Measurements from ENCODE around the gene MRPL54. TPM values are rescaled to one million over a fixed set of nuclear protein-coding genes. Genes with fewer than 3 reads are reported as not detected.
"Not testable (repeated sequence)": the region's sequence is repeated elsewhere in the genome, so short reads cannot be mapped to it uniquely, and the experiment has no call there.

MRPL54 gene
- total RNA-seq, 1 donor from 2014 or later: 59.4 TPM

GRCh38 chr19:3813473-3814392 is 51.3 kb downstream of the MRPL54 start:
- ATAC-seq: no peak
- peaks cover 3% of the 10 kb centered on the region for H3K27me3 ChIP-seq (ENCODE audit: low read depth)
- no peaks in the 10 kb centered on the region for H3K36me3 ChIP-seq
- no peak for DNase-seq
- no peaks in the 10 kb centered on the region for H3K9me3 ChIP-seq
- H3K4me3 ChIP-seq: no peak overlapping the region
- peak overlapping the region; percentile 79 for H3K27ac ChIP-seq
- no peak for TF ChIP-seq CTCF (IDR thresholded peaks at IDR 0.05)
- H3K4me1 ChIP-seq: peaks cover 44% of the 10 kb centered on the region
- intact Hi-C loops (cut with DNase I): no loop called here

GRCh38 chr19:3814648-3815047 is 52.2 kb downstream of the MRPL54 start:
- Histone ChIP-seq H3K27me3 (ENCODE audit: low read depth) (peaks cover 3% of the 10 kb centered on the region), H3K9me3 (no peaks in the 10 kb centered on the region), H3K36me3 (no peaks in the 10 kb centered on the region), H3K4me3 (no peak overlapping the region), H3K4me1 (peaks cover 49% of the 10 kb centered on the region), H3K27ac (peak overlapping the region; percentile 31)
- ATAC-seq (no peak), DNase-seq (no peak)
- TF ChIP-seq CTCF (IDR thresholded peaks at IDR 0.05): no peak
- intact Hi-C loops (cut with DNase I): no loop called here

GRCh38 chr19:3816148-3816547 is 53.7 kb downstream of the MRPL54 start:
- H3K9me3 ChIP-seq; H3K4me3 ChIP-seq; intact Hi-C loops (cut with DNase I); H3K27ac ChIP-seq; H3K27me3 ChIP-seq (ENCODE audit: low read depth); H3K36me3 ChIP-seq; ATAC-seq; DNase-seq: not testable (repeated sequence)
- H3K4me1 ChIP-seq: peaks cover 47% of the 10 kb centered on the region

GRCh38 chr19:3816566-3817218 is 54.2 kb downstream of the MRPL54 start:
- H3K27ac ChIP-seq: no peak overlapping the region
- no peaks in the 10 kb centered on the region for H3K27me3 ChIP-seq (ENCODE audit: low read depth)
- H3K4me1 ChIP-seq: peaks cover 42% of the 10 kb centered on the region
- DNase-seq (no peak), ATAC-seq (no peak)
- H3K36me3 ChIP-seq: no peaks in the 10 kb centered on the region
- no peaks in the 10 kb centered on the region for H3K9me3 ChIP-seq
- intact Hi-C loops (cut with DNase I): no loop called here
- no peak overlapping the region for H3K4me3 ChIP-seq
- no peak for TF ChIP-seq CTCF (IDR thresholded peaks at IDR 0.05)

Other genes starting within 250 kb of the MRPL54 start
- 2.2 TPM for gene TEKTIP1, start 223.5 kb upstream of the MRPL54 start, total RNA-seq
- 80.7 TPM for gene MFSD12, start 205.1 kb upstream of the MRPL54 start, total RNA-seq
- 60.9 TPM for gene HMG20B, start 189.7 kb upstream of the MRPL54 start, total RNA-seq
- gene GIPC3, start 177.2 kb upstream of the MRPL54 start, total RNA-seq: 4.2 TPM
- gene TBXA2R, start 155.8 kb upstream of the MRPL54 start, total RNA-seq: 4.9 TPM
- 20.3 TPM for gene CACTIN, start 135.9 kb upstream of the MRPL54 start, total RNA-seq
- 43.6 TPM for gene PIP5K1C, start 62.2 kb upstream of the MRPL54 start, total RNA-seq
- gene TJP3, start 54.3 kb upstream of the MRPL54 start, total RNA-seq: 34.4 TPM
- 18.2 TPM for gene APBA3, start 990 bp upstream of the MRPL54 start, total RNA-seq
- gene RAX2, start 9.5 kb downstream of the MRPL54 start, total RNA-seq: not detected
- 11.3 TPM for gene MATK, start 23.7 kb downstream of the MRPL54 start, total RNA-seq
- 0.41 TPM for gene ZFR2, start 106.4 kb downstream of the MRPL54 start, total RNA-seq
- not detected for gene ATCAY, start 118.0 kb downstream of the MRPL54 start, total RNA-seq
- gene NMRK2, start 170.4 kb downstream of the MRPL54 start, total RNA-seq: not detected
- 50.5 TPM for gene DAPK3, start 208.4 kb downstream of the MRPL54 start, total RNA-seq
- 1,984 TPM for gene EEF2, start 222.8 kb downstream of the MRPL54 start, total RNA-seq
- 27.6 TPM for gene PIAS4, start 245.1 kb downstream of the MRPL54 start, total RNA-seq

All from lower lobe of right lung (tissue), 2 donors.